Trophoblast cell (in vitro differentiated cells and primary cell): ENCODE measurements around the gene TLR9.

ENCODE experiments used
- DNase-seq, 2 donors: peaks; one replicate each; pipeline ENCODE4 v3.0.0-alpha.2; 2016
- H2AFZ ChIP-seq: 2 replicates; pipeline ENCODE4 v1.6.1; 2013; ENCODE audit warnings: low read length, moderate library complexity, mild to moderate bottlenecking; ENCODE audit not compliant: insufficient read depth, poor library complexity
- H2AK5ac ChIP-seq: 2 replicates; pipeline ENCODE4 v1.6.1; 2013; ENCODE audit warnings: mild to moderate bottlenecking, low read length
- H2BK120ac ChIP-seq: 2 replicates; pipeline ENCODE4 v1.6.1; 2013; ENCODE audit warnings: low read length, mild to moderate bottlenecking, moderate library complexity; ENCODE audit not compliant: insufficient read depth, poor library complexity
- H2BK12ac ChIP-seq: 2 replicates; pipeline ENCODE4 v1.6.1; 2013; ENCODE audit warnings: mild to moderate bottlenecking, low read length, moderate library complexity
- H2BK5ac ChIP-seq: 2 replicates; pipeline ENCODE4 v1.6.1; 2013; ENCODE audit warnings: low read length, low read depth, moderate library complexity, mild to moderate bottlenecking; ENCODE audit not compliant: poor library complexity
- H3K14ac ChIP-seq: 2 replicates; pipeline ENCODE4 v1.6.1; 2013; ENCODE audit warnings: mild to moderate bottlenecking, low read length
- H3K18ac ChIP-seq: 2 replicates; pipeline ENCODE4 v1.6.1; 2013; ENCODE audit warnings: mild to moderate bottlenecking, low read length
- H3K23ac ChIP-seq: 2 replicates; pipeline ENCODE4 v1.6.1; 2013; ENCODE audit warnings: low read length
- H3K27ac ChIP-seq: 2 replicates; pipeline ENCODE4 v1.5.1; 2013; ENCODE audit warnings: low read depth, mild to moderate bottlenecking, inconsistent platforms, low read length, moderate library complexity
- H3K27me3 ChIP-seq: 2 replicates; pipeline ENCODE4 v1.6.1; 2013; ENCODE audit warnings: inconsistent platforms, mild to moderate bottlenecking, low read length, moderate library complexity; ENCODE audit not compliant: insufficient read depth
- H3K36me3 ChIP-seq, 2 experiments: 1 replicate in 1 of 2; 2 replicates in 1 of 2; pipeline ENCODE4 v1.6.1; 2013; ENCODE audit warnings: low read length in 2 of 2, mild to moderate bottlenecking in 2 of 2, moderate library complexity in 1 of 2; ENCODE audit not compliant: insufficient read depth in 2 of 2, control insufficient read depth in 1 of 2
- H3K4ac ChIP-seq: 2 replicates; pipeline ENCODE4 v1.6.1; 2013; ENCODE audit warnings: low read depth, mild to moderate bottlenecking, low read length, moderate library complexity
- H3K4me1 ChIP-seq, 2 experiments: 1 replicate in 1 of 2; 2 replicates in 1 of 2; pipeline ENCODE4 v1.6.1; 2013; ENCODE audit warnings: low read length in 2 of 2, mild to moderate bottlenecking in 2 of 2, moderate library complexity in 1 of 2; ENCODE audit not compliant: insufficient read depth in 2 of 2, control insufficient read depth in 1 of 2
- H3K4me2 ChIP-seq: 2 replicates; pipeline ENCODE4 v1.6.1; 2013; ENCODE audit warnings: inconsistent platforms, mild to moderate bottlenecking, low read length, moderate library complexity
- H3K4me3 ChIP-seq: 2 replicates; pipeline ENCODE4 v1.5.1; 2013; ENCODE audit warnings: mild to moderate bottlenecking, low read depth, low read length, inconsistent platforms
- H3K79me1 ChIP-seq: one replicate; pipeline ENCODE4 v1.6.1; 2013; ENCODE audit warnings: low read length
- H3K79me2 ChIP-seq: 2 replicates; pipeline ENCODE4 v1.6.1; 2013; ENCODE audit warnings: low read length, mild to moderate bottlenecking; ENCODE audit not compliant: control insufficient read depth, insufficient read depth, poor library complexity
- H3K9ac ChIP-seq: 2 replicates; pipeline ENCODE4 v1.6.1; 2013; ENCODE audit warnings: mild to moderate bottlenecking, low read length
- H3K9me3 ChIP-seq: 2 replicates; pipeline ENCODE4 v1.6.1; 2013; ENCODE audit warnings: low read depth, mild to moderate bottlenecking, control low read depth, inconsistent platforms, low read length; ENCODE audit not compliant: insufficient read depth
- H4K12ac ChIP-seq: 2 replicates; pipeline ENCODE4 v1.6.1; 2013; ENCODE audit warnings: low read depth, mild to moderate bottlenecking, low read length, moderate library complexity
- H4K8ac ChIP-seq: 2 replicates; pipeline ENCODE4 v1.6.1; 2013; ENCODE audit warnings: low read depth, mild to moderate bottlenecking, low read length, moderate library complexity
- H4K91ac ChIP-seq: one replicate; pipeline ENCODE4 v1.6.1; 2013; ENCODE audit warnings: low read depth, mild to moderate bottlenecking, low read length, moderate library complexity
- WGBS: extraction: QIAGEN DNeasy Blood & Tissue Kit; methylation state at CpG from one replicate; pipeline ENCODE4 v1.1.7; 2013; ENCODE audit warnings: missing lambda C conversion rate; ENCODE audit not compliant: insufficient read length, insufficient coverage; ENCODE audit errors: extremely low coverage; 5-methylcytosine and 5-hydroxymethylcytosine counted together

TLR9 gene

GRCh38 chr3:52229656-52230055 lies 4.2 kb upstream of the TLR9 start:
- Histone ChIP-seq H3K27me3 (no peaks in the 10 kb centered on the region), H3K23ac (no peak overlapping the region), H3K9ac (no peak overlapping the region), H4K8ac (no peak overlapping the region), H3K79me1 (no peaks in the 10 kb centered on the region), H2BK5ac (no peak overlapping the region), H3K9me3 (no peaks in the 10 kb centered on the region), H3K36me3 (peaks cover 43 to 47% of the 10 kb centered on the region in 2 experiments), H3K4me2 (no peak overlapping the region), H3K4me1 (no peaks in the 10 kb centered on the region), H2AFZ (no peak overlapping the region), H3K79me2 (no peaks in the 10 kb centered on the region), H3K27ac (no peak overlapping the region), H3K14ac (no peak overlapping the region), H4K12ac (no peak overlapping the region), H3K18ac (no peak overlapping the region), H3K4ac (no peak overlapping the region), H3K4me3 (no peak overlapping the region), H2AK5ac (no peak overlapping the region), H2BK12ac (no peak overlapping the region), H2BK120ac (no peak overlapping the region), H4K91ac (no peak overlapping the region)
- DNase-seq = no peak
- no CpG with 5 or more reads among the region's 13 CpGs for WGBS

GRCh38 chr3:52228751-52229291 lies 3.4 kb upstream of the TLR9 start:
- H4K12ac ChIP-seq = no peak overlapping the region
- WGBS = no CpG with 5 or more reads among the region's 21 CpGs
- H2BK5ac ChIP-seq = no peak overlapping the region
- no peak overlapping the region for H2AFZ ChIP-seq
- H3K23ac ChIP-seq = no peak overlapping the region
- H3K9me3 ChIP-seq = no peaks in the 10 kb centered on the region
- no peak overlapping the region for H3K4me3 ChIP-seq
- H2AK5ac ChIP-seq = no peak overlapping the region
- H3K4me1 ChIP-seq = no peaks in the 10 kb centered on the region
- no peak overlapping the region for H4K91ac ChIP-seq
- H3K36me3 ChIP-seq = peaks cover 35 to 39% of the 10 kb centered on the region in 2 experiments
- H3K4me2 ChIP-seq = no peak overlapping the region
- H3K27ac ChIP-seq = no peak overlapping the region
- H3K4ac ChIP-seq = no peak overlapping the region
- H3K14ac ChIP-seq = no peak overlapping the region
- H4K8ac ChIP-seq = no peak overlapping the region
- no peak overlapping the region for H2BK12ac ChIP-seq
- H3K79me2 ChIP-seq = no peaks in the 10 kb centered on the region
- no peak overlapping the region for H2BK120ac ChIP-seq
- H3K79me1 ChIP-seq = no peaks in the 10 kb centered on the region
- H3K27me3 ChIP-seq = no peaks in the 10 kb centered on the region
- H3K18ac ChIP-seq = no peak overlapping the region
- no peak for DNase-seq
- no peak overlapping the region for H3K9ac ChIP-seq

- WGBS = no CpG with 5 or more reads among the region's 10 CpGs
- no peak overlapping the region for H3K23ac ChIP-seq
- H2AK5ac ChIP-seq = no peak overlapping the region
- H3K36me3 ChIP-seq = peaks cover 35 to 39% of the 10 kb centered on the region in 2 experiments
- no peaks in the 10 kb centered on the region for H3K79me2 ChIP-seq
- no peak overlapping the region for H4K12ac ChIP-seq
- no peaks in the 10 kb centered on the region for H3K79me1 ChIP-seq
- H3K27ac ChIP-seq = no peak overlapping the region
- no peak overlapping the region for H2AFZ ChIP-seq
- H2BK12ac ChIP-seq = no peak overlapping the region
- H3K4me3 ChIP-seq = no peak overlapping the region
- no peak overlapping the region for H2BK120ac ChIP-seq
- no peak overlapping the region for H3K18ac ChIP-seq
- no peak overlapping the region for H2BK5ac ChIP-seq
- no peaks in the 10 kb centered on the region for H3K4me1 ChIP-seq
- no peak overlapping the region for H4K8ac ChIP-seq
- no peak overlapping the region for H3K9ac ChIP-seq
- H3K27me3 ChIP-seq = no peaks in the 10 kb centered on the region
- H3K9me3 ChIP-seq = no peaks in the 10 kb centered on the region
- DNase-seq = no peak
- no peak overlapping the region for H4K91ac ChIP-seq
- no peak overlapping the region for H3K14ac ChIP-seq
- no peak overlapping the region for H3K4me2 ChIP-seq
- no peak overlapping the region for H3K4ac ChIP-seq
Observed at GRCh38 chr3:52228266-52228665, 2.8 kb upstream of the TLR9 start.

- H3K9me3 ChIP-seq = no peaks in the 10 kb centered on the region
- H2BK5ac ChIP-seq = no peak overlapping the region
- H3K27ac ChIP-seq = no peak overlapping the region
- no peak overlapping the region for H3K23ac ChIP-seq
- H3K27me3 ChIP-seq = no peaks in the 10 kb centered on the region
- H2BK12ac ChIP-seq = no peak overlapping the region
- no peak for DNase-seq
- H2BK120ac ChIP-seq = no peak overlapping the region
- H2AK5ac ChIP-seq = no peak overlapping the region
- H2AFZ ChIP-seq = no peak overlapping the region
- no peak overlapping the region for H3K4ac ChIP-seq
- H3K18ac ChIP-seq = no peak overlapping the region
- H3K4me1 ChIP-seq = no peaks in the 10 kb centered on the region
- no peak overlapping the region for H4K91ac ChIP-seq
- no peaks in the 10 kb centered on the region for H3K79me1 ChIP-seq
- H4K8ac ChIP-seq = no peak overlapping the region
- no peak overlapping the region for H3K9ac ChIP-seq
- no CpG with 5 or more reads among the region's 7 CpGs for WGBS
- H3K4me3 ChIP-seq = no peak overlapping the region
- H3K36me3 ChIP-seq = peaks cover 35 to 37% of the 10 kb centered on the region in 2 experiments
- no peak overlapping the region for H3K4me2 ChIP-seq
- H4K12ac ChIP-seq = no peak overlapping the region
- H3K14ac ChIP-seq = no peak overlapping the region
- H3K79me2 ChIP-seq = no peaks in the 10 kb centered on the region
Observed at GRCh38 chr3:52227766-52228165, 2.3 kb upstream of the TLR9 start.
